Measurements from ENCODE around the gene SLC38A7. TPM values are rescaled to one million over a fixed set of nuclear protein-coding genes. Genes with fewer than 3 reads are reported as not detected.

Gene SLC38A7
- total RNA-seq, 1 experiment from 2014 or later = 20.2 TPM

DNA sequence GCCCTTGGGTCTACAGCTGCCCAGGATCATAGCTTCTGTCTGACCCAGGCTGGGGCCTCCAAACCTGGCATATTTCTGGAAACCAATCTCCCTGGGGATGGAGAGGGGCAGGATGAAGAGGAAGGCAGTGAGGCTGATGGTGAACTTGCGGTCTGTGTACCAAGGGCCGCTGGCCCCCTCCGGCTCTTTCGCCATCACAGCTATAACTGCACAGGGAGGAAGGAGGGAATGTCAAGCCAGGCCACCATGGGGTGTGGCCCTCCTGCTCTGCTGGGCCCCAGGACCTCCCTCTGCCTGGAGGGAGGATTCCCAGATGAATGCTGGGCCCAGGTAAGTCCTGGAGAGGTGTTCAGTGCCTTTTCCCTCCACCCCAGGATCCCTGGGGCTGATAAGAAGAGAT lies 6.3 kb downstream of the SLC38A7 start:
- no TSS peak for BruUV-seq (replicated peaks)
- Histone ChIP-seq H3K27ac (ENCODE audit: low read length) (no peak overlapping the region), H3K36me3 (ENCODE audit: control insufficient read depth, insufficient read depth, low read length) (no peaks in the 10 kb centered on the region), H3K9me3 (ENCODE audit: control insufficient read depth, insufficient read depth, low read depth, low read length) (no peaks in the 10 kb centered on the region), H3K4me3 (ENCODE audit: low read depth in 2 of 2, low read length in 2 of 2) (no peak overlapping the region), H3K27me3 (ENCODE audit: control insufficient read depth, insufficient read depth, low read length) (no peaks in the 10 kb centered on the region), H3K4me1 (ENCODE audit: control insufficient read depth, insufficient read depth, low read length) (no peaks in the 10 kb centered on the region; the same call in 1 of the 2 replicates)
- no peak for ATAC-seq
- intact Hi-C loops (cut with micrococcal nuclease; ENCODE audit: unreplicated experiment) = loop anchor here (5.0 kb wide), 1 partner anchor 79 kb away; no protein-coding TSS in a partner anchor
- POLR2A ChIA-PET = no interaction called here
- CTCF ChIA-PET = interaction anchor here (0.5 kb wide), 1 partner anchor 31 kb away, joined by 3 read pairs; no protein-coding TSS in a partner anchor
- TF ChIP-seq POLR2AphosphoS5 (IDR thresholded peaks at IDR 0.05; ENCODE audit: low read depth, low read length) (no peak), SIN3A (IDR thresholded peaks at IDR 0.05; ENCODE audit: borderline replicate concordance, insufficient read depth, low read depth, low read length) (no peak), TCF7L2 (IDR thresholded peaks at IDR 0.05; ENCODE audit: low read depth, low read length) (no peak)
- TF ChIP-seq, protein P1, sequence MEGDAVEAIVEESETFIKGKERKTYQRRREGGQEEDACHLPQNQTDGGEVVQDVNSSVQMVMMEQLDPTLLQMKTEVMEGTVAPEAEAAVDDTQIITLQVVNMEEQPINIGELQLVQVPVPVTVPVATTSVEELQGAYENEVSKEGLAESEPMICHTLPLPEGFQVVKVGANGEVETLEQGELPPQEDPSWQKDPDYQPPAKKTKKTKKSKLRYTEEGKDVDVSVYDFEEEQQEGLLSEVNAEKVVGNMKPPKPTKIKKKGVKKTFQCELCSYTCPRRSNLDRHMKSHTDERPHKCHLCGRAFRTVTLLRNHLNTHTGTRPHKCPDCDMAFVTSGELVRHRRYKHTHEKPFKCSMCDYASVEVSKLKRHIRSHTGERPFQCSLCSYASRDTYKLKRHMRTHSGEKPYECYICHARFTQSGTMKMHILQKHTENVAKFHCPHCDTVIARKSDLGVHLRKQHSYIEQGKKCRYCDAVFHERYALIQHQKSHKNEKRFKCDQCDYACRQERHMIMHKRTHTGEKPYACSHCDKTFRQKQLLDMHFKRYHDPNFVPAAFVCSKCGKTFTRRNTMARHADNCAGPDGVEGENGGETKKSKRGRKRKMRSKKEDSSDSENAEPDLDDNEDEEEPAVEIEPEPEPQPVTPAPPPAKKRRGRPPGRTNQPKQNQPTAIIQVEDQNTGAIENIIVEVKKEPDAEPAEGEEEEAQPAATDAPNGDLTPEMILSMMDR (IDR thresholded peaks at IDR 0.05) = no peak
- TF ChIP-seq, protein P2, sequence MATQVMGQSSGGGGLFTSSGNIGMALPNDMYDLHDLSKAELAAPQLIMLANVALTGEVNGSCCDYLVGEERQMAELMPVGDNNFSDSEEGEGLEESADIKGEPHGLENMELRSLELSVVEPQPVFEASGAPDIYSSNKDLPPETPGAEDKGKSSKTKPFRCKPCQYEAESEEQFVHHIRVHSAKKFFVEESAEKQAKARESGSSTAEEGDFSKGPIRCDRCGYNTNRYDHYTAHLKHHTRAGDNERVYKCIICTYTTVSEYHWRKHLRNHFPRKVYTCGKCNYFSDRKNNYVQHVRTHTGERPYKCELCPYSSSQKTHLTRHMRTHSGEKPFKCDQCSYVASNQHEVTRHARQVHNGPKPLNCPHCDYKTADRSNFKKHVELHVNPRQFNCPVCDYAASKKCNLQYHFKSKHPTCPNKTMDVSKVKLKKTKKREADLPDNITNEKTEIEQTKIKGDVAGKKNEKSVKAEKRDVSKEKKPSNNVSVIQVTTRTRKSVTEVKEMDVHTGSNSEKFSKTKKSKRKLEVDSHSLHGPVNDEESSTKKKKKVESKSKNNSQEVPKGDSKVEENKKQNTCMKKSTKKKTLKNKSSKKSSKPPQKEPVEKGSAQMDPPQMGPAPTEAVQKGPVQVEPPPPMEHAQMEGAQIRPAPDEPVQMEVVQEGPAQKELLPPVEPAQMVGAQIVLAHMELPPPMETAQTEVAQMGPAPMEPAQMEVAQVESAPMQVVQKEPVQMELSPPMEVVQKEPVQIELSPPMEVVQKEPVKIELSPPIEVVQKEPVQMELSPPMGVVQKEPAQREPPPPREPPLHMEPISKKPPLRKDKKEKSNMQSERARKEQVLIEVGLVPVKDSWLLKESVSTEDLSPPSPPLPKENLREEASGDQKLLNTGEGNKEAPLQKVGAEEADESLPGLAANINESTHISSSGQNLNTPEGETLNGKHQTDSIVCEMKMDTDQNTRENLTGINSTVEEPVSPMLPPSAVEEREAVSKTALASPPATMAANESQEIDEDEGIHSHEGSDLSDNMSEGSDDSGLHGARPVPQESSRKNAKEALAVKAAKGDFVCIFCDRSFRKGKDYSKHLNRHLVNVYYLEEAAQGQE (IDR thresholded peaks at IDR 0.05; ENCODE audit: insufficient read depth in 1 of 2, low read depth in 2 of 2, low read length in 1 of 2) = no peak
- no peak for DNase-seq (ENCODE audit: low read depth, low spot score)
- in situ Hi-C loops (cut with HindIII; ENCODE audit: low pct_unique_long_range_greater_than_20kb, low sequenced_read_pairs) = no loop called here

DNA sequence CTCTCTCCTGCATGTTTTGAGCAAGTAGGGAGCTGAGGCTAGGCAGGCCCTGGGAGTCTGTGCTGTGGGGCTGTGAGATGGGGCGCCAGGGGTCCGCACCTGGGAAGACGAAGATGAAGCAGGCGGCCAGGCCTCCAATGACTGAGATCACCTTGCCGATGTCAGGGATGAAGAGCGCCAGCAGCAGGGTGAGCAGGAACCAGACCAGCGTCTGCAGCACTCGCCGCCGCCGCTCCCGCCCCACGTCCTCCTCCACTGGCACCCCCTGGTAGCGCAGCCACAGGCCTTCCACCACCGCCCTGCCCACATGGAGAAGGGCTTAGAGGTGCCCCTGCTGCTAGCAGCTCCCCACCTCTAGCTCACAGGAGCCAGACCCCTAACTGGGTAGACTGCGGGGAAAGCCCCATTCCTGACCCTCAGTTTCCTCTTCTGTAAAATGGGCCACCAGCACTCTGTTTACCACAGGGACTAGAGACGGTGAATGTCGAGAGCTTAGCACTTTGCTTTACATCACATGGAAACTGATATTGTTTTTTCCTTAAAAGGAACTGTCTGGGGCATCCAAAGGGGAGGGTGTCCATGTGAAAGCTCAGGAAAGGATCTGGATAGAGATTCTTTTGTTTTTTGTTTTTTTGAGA lies 13.5 kb downstream of the SLC38A7 start:
- no peak overlapping the region for H3K27ac ChIP-seq (ENCODE audit: low read length)
- intact Hi-C loops (cut with micrococcal nuclease; ENCODE audit: unreplicated experiment) = no loop called here
- DNase-seq (ENCODE audit: low read depth, low spot score) = no peak

More for the DNA sequence above, 13.5 kb downstream of the SLC38A7 start:
- H3K4me1 ChIP-seq (ENCODE audit: control insufficient read depth, insufficient read depth, low read length) = no peaks in the 10 kb centered on the region
- ATAC-seq = no peak
- BruUV-seq (replicated peaks) = no TSS peak
- POLR2A ChIA-PET = no interaction called here
- in situ Hi-C loops (cut with HindIII; ENCODE audit: low pct_unique_long_range_greater_than_20kb, low sequenced_read_pairs) = no loop called here
- CTCF ChIA-PET = no interaction called here
- no peaks in the 10 kb centered on the region for H3K9me3 ChIP-seq (ENCODE audit: control insufficient read depth, insufficient read depth, low read depth, low read length)
- no peak overlapping the region for H3K4me3 ChIP-seq (ENCODE audit: low read depth in 2 of 2, low read length in 2 of 2)
- TF ChIP-seq, protein P2 (IDR thresholded peaks at IDR 0.05; ENCODE audit: insufficient read depth in 1 of 2, low read depth in 2 of 2, low read length in 1 of 2) = no peak
- TF ChIP-seq TCF7L2 (IDR thresholded peaks at IDR 0.05; ENCODE audit: low read depth, low read length) = no peak
- TF ChIP-seq SIN3A (IDR thresholded peaks at IDR 0.05; ENCODE audit: borderline replicate concordance, insufficient read depth, low read depth, low read length) = no peak
- H3K27me3 ChIP-seq (ENCODE audit: control insufficient read depth, insufficient read depth, low read length) = no peaks in the 10 kb centered on the region
- H3K36me3 ChIP-seq (ENCODE audit: control insufficient read depth, insufficient read depth, low read length) = no peaks in the 10 kb centered on the region

Measured in Panc1 (cell line).